HG03097 (cell line): ENCODE results near the gene YAP1.
A peak's percentile ranks its signal among the peaks of the same experiment; 100 is the strongest.
"Not testable (repeated sequence)": the region's sequence is repeated elsewhere in the genome, so short reads cannot be mapped to it uniquely, and the experiment has no call there.

Source experiments
- ATAC-seq: cut with Tn5 transposase; IDR thresholded peaks from one replicate; pipeline ENCODE4 v1.9.1; 2021; ENCODE audit not compliant: unreplicated experiment, low FRiP score

Gene YAP1

DNA sequence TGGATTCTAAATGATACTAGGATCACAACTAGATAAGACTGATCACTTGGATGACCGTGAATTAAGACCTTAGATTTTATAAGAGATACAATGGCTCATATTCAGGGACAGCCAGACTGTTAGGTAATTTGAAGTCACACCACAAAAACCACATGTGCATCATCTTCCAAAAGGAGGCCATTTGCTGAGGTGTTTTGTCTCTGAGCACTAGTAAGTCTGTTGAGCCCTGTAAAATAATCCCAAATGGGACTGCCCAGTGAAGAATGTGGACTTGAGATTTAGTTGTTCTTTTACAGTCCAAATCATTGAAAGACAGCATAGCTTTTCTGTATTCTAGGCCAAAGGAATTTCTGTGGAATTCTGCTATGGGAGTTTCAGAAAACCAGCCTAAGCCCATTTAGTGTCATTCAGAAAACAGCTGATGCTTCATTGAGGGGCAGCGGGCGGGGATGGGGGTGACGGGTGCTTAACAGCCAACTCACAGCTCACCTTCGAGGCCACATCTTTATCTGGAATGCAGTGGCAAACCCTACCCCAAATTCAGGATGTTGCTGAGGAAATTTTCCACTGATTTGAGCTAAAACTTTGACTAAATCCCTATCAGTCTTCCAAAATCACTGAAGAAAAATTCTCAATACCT is 127.0 kb downstream of the YAP1 start:
- no peak for ATAC-seq

DNA sequence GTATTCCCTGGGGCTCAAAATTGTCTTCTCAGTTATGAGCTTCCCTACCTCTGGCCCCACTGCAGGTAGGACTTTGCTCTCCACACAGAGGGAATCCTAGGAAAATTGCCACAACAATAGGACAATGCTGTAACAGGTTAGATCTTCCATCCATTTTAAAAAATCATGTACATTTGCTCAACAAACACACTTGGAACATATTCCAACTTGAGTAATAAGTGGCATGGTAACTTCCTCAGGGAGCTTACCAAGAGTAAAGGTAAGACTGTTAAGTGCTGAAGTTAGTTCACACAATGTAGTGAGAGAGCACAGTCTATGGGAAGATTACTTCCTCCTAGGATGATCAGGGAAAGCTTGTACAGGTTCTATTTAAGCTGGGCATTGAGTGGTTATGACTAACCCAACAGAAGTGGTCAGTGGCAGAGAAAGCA is 128.2 kb downstream of the YAP1 start:
- ATAC-seq: no peak

DNA sequence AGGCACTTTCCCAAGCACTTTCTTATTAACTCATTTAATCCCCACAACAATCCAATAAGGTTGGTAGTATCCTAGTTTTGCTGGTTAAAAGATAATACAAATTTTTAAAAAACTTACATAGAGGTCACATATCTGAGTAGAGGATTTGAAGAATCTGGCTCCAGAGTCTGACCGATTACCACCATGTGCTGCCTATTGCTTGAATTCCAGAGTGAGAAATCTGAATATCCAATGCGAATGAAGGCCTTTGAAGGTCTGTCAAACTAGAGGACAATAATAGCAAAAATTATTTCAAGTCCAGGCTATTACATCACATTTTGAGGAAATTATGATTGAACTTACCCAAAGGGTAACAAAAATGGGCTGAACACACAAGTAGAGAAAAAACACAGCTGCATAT is 129.2 kb downstream of the YAP1 start:
- ATAC-seq: no peak

DNA sequence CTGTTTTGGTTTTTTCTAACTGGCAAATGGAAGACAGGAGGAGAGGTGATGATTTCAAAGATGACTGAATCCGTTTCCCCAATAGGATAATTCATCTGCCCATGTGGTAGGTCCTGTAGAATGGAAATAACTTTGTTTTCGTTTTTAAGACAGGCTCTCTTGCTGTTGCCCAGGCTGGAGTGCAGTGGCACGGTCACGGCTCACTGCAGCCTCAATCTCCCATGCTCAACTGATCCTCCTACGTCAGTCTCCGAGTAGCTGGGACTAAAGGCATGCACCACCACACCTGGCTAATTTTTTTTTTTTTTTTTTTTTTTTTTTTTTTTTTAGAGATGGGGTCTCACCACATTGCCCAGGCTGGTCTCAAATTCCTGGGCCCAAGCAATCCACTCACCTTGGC is 129.7 kb downstream of the YAP1 start:
- ATAC-seq: no peak

DNA sequence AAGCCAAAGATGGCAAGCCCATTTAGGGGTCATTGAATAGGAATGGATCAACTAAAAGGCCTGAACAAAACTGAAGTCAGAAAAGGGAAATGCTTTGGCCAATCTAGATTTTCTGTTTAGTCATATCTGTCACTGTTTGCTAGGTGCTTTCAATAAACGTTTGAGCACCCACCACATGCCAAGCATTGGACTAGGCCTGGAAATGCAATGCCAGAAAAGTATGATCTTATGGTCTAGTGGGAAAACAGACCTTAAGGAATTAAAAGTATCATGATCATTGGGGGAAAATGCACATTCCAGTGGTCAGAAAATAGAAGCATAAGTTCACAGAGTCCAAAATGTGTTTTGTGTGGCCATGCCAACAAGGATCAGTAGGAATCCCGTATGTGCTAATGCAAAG is 130.3 kb downstream of the YAP1 start:
- ATAC-seq: no peak

DNA sequence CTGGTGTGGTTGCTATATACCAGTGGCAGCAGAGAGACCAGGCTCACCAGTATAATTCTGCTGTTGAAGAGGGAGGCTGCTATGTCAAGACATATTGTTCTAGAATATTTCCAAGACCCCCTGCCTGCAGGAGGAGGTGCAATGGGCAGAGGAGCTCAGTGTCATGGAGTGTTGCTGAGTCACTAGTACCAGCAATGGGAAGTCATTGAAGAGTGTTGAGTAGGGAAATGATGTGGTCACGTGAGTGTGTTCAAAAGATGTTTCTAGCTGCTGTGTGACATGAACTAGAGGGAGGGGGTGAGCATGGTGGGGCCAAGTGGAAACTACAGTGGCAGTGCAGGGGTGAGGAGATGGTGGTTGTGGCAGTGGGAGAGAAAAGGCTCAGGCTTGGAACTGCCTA is 130.8 kb downstream of the YAP1 start:
- no peak for ATAC-seq

DNA sequence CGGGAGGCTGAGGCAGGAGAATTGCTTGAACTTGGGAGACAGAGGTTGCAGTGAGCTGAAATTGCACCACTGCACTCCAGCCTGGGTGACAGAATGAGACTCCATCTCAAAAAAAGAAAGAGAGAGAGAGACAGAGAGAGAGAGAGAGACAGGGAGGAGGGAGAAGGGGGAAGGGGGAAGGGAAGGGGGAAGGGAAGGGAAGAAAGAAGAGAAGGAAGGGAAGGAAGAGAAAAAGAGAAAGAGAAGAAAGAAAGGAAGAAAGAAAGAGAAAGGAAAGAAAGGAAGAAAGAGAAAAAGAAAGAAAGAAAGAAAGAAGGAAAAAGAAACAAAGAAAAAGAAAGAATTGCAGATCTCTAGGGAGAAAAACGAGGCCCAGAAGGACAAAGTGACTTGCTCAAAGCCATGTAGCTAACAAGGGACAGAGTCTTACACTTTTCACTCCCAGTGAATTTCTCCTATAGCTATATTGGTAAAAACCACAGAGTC is 133.2 kb downstream of the YAP1 start:
- ATAC-seq: no peak

DNA sequence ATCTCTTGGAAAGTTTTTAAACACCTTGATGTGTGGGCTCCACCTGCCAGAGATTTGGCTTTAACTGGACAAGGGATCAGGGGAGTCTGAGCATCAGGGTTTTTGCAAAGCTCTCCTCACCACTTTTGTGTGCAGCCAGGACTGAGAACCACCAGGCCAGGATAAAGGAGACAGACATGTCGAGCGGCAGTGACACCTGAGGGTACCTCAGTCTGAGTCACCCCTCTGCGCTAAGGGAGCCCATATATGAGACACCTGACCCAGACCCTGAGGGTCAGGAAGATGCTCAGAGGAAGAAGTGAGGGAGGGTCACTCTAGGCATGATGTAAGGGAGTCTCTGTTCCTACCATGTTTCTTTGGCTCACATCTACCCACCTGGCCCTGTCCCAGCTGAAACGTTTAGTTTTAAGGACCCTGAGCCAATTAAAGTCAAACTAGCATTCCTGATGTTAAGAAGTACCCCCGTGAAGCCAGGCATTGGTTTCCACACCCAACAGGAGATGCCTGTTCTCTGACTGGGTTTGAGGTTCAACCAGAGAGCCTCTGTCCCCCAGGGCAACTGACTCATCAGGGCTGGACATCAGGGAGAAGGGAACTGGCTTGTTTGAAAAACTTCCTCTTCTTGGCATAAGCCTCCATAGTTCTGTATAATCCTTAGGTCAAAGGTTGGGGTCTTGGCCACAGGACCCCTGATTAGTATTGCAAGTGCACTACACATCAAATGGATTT is 134.6 kb downstream of the YAP1 start:
- no peak for ATAC-seq

DNA sequence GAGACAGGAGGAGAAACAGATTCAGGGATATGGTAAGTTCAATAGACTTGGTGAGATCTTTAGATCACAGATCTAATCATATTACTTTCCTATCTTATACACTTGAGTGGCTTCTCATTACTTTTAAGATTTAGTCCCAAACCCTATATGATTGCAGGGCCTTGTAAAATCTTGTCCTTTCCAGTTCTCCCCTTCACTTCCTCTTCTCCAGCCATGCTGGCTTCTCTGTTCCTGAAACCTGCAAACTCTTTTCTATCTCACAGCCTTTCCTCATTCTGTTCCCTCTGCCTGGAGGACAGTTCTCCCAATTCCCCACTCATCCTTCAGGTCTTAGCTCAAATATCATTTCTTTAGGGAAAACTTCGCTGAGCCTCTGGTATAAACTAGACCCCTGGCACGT is 141.2 kb downstream of the YAP1 start:
- no peak for ATAC-seq

DNA sequence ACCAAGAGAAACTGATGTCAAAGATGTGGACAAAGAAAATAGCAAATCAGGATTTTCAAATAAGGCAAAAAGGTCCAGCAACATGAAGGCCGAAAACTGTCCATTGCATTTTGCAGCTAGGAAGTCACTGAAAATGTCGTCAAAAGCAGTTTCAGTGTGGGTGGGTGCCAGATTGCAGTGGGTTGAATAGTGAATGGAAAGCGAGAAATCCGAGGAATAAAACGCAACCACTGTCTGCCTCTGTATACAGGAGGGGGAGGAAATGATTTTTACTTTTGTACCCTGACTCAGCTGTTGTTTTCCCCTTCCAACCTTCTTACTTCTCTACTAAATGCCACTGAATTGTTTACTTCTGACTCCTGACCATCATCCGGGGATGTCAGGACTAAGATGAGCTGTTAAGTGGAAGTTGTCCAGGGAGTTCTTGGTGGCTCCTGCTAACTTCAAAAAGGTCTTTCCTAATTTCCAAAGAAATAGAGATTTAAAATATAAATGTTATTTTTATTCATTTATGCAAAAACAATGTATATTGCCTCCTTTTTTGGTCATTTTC is 142.2 kb downstream of the YAP1 start:
- ATAC-seq: no peak

DNA sequence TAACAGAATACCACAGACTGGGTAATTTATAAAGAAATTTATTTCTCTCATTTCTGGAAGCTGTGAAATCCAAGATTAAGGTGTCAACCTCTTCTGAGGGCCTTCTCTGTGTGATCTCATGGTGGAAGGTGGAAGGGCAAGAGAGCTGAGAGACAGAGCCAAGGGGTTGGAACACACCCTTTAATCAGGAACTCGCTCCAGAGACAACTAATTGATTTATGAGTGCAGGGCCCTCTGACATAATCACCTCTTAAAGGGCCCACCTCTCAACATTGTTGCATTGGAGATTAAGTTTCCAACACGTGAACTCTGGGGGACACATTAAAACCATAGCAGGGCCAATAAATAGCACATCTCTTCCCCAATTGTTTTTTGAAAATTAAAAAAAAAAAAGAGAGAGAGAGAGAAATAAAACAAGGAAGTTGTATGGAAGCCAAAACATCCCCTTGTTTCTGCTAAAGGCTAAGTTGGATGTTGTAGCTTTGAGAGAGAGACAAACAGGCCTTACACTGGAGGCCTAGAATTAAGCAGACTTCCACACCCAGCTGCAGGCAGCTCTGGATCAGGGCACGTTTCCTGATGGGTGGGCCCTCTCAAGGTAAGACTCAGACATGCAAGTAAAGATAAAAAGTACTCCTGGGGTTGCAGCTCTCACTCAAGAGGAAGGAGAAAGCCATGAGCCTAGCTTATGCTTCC is 142.9 kb downstream of the YAP1 start:
- ATAC-seq: no peak

DNA sequence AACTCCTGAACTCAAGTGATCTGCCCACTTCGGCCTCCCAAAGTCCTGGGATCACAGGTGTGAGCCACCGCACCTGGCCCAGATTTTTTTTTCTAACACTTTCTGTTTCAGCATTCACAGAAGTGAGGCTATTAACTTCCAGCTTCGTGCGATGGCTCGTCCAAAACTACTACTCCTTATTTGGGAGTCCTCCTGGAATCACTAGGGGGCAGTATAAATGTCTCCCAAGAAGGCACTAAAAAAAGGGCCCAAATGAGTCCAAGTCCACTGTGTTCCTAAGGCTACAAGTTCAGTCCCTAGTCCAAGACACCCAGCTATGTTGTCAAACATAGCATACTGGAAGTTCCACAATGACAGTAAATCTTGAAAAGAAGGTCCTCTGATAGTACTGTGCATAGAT is 143.8 kb downstream of the YAP1 start:
- ATAC-seq: no peak

DNA sequence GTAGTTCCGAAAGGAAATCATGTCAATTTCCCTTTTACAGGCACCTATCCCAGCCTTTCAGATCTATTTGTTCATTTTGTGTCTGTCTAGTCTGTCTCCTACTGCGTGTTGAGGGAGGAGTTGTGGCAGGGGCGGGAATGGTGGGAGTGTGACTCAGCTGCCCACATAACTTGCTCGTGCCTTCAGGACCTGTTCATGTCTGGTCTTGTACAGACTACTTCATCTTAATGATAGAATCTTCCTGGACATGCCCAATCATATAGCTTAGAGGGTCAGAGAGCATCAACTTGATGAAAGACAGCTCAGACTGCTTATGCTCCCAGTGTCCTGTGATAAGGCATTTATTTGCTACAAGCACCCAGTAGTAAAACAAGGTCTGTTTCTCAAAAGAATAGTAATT is 146.0 kb downstream of the YAP1 start:
- no peak for ATAC-seq

DNA sequence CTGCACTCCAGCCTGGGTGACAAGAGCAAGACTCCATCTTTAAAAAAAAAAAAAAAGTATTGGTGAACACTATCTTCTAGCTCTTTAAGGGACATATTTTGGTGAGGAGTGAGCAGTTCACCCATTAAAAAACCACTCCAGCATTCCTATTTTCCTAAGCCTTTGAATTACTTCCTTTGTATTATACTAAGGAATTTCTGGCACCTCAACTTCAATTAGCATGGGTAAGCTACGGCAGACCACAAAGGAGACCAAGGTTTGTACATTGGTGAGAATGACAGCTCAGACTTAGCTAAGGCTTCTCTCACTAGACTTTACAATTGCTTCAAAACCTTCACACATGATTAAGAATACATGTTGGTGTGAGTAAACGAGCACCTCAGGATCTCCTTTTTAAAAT is 150.0 kb downstream of the YAP1 start:
- no peak for ATAC-seq

DNA sequence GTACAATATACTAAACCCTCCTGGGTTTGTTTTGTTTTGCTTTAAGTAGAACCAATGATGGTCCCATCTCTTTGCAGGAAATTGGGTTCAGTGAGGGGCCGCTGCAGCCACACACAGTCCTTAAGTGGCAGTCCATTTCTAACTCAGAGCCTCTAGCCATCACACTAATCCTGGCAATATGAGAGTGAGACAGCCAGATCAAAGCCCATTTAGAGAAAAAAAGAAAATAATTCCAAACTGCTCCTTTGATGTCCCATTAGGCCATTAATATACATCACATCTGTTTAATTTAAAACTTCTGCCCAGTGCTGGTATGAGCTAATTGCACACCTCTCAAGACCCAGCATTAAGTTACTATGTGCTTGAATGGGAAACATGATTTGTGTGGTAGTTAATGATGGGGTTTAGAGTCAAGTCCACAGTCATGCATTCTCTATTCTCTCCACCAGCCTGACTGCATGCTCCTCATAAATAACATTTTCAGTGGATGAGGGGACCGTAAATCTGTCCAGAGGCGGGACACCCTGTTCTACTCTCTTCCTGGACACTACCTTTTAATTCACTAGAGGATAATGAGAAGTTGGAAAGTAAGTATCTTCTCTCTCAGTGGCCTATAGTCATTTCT is 153.2 kb downstream of the YAP1 start:
- ATAC-seq: no peak

DNA sequence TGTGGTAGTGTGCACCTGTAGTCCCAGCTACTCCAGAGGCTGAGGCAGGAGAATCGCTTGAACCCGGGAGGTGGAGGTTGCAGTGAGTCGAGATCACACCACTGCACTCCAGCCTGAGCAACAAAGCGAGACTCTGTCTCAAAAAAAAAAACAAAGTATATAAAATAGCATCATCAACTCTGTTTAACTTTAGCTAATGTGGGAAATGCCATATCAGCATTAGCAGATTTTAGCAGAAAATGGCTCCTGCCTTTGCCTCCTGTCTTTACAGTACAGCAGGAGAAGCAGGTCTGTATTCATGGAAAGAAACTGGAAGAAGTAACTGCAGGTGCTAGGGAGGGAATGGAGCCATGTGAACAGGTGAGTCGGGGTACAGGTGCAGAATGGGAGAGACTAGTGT is 154.5 kb downstream of the YAP1 start:
- ATAC-seq: not testable (repeated sequence)

DNA sequence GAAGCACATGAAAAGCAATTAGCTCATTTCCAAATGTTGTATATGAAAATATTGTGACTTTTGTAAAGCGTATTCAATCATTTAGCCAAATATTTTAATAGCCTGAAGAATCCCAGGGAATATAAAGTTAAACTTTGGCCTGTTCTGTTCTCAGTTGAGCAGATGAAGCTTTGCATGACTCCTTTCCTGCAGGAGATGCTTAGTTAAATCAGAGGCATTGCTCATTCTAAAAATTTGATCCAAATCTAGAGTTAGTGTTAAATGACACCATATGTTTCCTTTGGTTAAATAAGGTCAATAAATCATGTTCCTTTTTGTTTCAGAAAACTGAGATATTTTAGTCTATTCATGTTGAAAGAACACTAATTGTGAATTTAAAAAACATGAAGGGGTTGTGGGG is 155.9 kb downstream of the YAP1 start:
- ATAC-seq: no peak

DNA sequence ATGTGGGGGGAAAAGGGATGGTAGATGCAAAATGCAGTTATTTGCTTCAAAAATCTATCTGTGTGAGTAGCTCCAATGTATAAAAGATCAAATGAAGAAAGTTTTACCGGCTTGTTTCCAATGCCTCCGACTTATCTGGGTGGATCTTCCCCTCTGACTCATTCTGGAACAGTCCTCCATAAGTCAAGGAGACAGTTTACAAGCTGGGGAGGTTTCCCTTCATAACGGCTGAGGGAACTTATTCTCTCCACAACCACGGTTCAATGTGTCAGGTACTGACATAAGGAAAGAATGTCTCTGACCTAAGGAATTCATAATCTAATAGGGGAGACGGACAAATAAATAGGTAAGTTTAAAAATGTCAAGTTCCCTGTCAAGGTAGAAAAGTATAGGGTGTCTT is 157.4 kb downstream of the YAP1 start:
- ATAC-seq: no peak

DNA sequence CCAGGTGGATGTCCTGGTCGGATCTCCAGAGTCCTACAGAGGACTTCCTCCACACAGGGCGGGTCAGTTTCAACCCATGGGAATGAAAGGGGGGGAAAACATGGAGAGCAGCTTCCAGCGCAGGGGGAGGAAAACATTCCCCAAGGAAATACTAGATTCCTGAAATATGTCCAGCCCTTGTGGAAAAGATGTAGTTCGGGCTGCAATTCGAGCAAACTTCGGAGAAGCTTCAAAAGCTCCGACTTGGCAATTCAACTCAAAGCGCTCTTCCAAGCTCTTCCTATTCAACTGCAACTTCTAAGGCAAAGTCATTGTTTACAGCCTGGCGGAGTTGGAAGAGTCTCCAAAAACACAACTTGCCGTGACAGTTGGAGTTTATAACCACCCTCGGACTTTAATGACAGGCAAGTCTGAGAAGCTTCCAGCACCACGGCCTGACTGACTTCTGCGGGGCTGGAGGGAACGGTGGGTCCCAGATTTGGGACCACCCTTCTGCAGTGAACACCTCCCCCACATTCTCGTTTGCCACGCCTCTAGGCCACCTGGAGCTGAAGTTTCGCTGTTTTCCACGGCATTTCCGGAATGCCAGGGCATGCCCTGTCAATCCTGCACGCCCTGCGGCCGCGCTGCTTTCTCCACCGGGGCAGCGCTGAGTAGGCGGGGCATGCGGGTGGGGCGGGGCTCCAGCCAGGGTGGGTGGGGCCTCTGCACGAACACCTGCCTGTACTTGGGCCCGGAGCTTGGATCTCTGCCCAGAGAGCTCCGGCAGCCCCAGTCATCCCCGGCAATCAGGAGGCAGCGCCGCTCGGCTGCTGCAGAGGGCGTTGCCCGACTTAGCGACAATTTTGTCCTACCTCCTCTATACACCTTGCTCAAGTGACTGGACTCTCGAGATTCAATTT is 158.1 kb downstream of the YAP1 start:
- peak; percentile 91 for ATAC-seq

DNA sequence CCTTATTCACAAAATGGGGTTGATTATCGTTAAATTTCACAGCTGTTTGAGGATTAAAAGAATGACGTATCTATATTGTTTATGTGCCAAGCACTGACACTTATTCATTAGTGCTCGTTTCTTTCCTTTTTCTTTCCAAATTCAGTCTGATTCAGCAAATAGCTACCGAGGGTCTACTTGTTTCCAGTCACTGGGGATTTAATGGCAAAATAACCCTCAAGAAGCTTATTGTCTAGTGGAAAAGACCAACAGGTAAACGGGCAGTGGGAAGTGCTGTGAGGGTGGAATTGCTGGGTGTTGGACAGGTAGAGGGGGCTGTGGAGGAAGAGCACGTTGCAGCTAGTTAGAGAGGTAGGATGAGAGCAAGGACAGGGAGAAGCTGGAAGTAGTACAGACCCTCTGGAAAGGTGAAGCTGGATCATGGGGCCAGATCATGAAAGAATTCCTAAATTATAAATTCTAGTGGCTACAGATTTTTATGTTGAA is 158.8 kb downstream of the YAP1 start:
- ATAC-seq: no peak
